ENCODE measurements around the gene IDH3B.

The IDH3B gene

GRCh38 chr20:2656471-2657117 is 7.4 kb downstream of the IDH3B start:
- no peak for DNase-seq (ENCODE audit: low read depth)

DNA sequence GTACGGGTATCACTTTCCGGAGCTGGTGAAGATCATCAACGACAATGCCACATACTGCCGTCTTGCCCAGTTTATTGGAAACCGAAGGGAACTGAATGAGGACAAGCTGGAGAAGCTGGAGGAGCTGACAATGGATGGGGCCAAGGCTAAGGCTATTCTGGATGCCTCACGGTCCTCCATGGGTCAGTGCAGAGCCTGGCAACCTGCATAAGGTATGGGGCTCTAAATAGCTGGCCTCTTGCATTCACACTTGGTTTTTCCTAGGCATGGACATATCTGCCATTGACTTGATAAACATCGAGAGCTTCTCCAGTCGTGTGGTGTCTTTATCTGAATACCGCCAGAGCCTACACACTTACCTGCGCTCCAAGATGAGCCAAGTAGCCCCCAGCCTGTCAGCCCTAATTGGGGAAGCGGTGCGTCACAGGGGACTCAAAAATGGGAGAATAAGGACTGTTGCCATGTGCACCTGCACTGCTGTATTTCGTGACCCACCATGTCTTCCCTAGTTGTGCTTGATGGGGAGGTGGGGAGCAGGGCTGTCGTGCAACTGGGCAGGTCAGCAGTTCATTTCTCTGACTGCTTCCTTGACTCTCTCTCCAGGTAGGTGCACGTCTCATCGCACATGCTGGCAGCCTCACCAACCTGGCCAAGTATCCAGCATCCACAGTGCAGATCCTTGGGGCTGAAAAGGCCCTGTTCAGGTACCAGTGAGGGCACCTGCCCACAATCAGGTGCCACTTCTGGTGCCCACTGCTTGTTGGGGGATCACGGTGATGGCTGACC is 8.5 kb downstream of the IDH3B start:
- DNase-seq (ENCODE audit: low read depth), result no peak

DNA sequence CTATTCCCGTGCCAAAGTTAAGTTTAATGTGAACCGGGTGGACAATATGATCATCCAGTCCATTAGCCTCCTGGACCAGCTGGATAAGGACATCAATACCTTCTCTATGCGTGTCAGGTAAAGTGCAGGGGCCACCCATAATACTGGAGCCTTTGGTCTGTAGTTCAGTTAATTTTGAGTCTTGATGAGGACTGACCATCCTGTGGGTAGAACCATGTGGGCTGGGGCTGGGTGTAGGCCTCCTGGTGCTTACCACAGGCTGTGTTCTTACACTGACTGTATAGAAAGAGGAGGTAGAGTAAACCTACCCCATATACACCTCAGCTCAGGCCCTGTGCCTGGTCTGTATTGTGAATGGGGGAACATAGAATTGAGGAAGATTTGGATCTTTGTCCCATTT is 9.2 kb downstream of the IDH3B start:
- DNase-seq (ENCODE audit: low read depth), result no peak

- DNase-seq (ENCODE audit: low read depth), result no peak
Observed at GRCh38 chr20:2654384-2654822, 9.6 kb downstream of the IDH3B start.

DNA sequence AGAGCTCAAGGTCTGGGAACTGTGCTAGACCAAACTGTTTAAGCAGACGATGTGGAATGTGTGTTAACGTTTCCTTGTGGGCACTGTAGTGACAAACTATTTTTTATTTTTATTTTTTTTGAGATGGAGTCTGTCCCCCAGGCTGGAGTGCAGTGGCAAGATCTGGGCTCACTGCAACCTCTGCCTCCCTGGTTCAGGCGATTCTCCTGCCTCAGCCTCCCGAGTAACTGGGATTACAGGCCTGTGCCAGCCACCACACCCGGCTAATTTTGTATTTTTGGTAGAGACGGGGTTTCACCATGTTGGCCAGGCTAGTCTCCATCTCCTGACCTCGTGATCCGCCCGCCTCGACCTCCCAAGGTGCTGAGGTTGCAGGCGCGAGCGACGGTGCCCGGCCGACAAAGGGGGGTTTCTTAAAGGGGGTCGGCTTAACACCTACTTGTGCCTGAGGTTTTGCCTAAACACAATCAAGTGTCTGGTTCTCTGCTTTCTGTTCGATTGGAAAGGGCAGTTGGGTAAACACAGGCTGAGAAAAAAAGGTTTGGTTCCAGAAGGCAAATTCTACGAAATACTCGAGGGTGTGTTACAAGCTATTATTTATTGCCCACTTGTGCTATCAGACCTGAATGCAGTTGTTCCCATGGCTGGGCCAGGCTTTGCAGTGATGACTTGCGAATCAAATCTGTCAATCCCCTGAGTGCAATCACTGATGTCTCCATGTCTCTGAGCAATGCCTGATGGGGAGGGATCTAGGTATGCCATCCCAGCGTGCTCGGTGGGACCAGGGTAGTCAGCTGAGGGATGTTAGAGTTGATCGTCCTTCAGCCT is 10.2 kb downstream of the IDH3B start:
- no peak for DNase-seq (ENCODE audit: low read depth)

GRCh38 chr20:2652724-2653555 is 11.1 kb downstream of the IDH3B start:
- DNase-seq (ENCODE audit: low read depth), result peak; percentile 39

DNA sequence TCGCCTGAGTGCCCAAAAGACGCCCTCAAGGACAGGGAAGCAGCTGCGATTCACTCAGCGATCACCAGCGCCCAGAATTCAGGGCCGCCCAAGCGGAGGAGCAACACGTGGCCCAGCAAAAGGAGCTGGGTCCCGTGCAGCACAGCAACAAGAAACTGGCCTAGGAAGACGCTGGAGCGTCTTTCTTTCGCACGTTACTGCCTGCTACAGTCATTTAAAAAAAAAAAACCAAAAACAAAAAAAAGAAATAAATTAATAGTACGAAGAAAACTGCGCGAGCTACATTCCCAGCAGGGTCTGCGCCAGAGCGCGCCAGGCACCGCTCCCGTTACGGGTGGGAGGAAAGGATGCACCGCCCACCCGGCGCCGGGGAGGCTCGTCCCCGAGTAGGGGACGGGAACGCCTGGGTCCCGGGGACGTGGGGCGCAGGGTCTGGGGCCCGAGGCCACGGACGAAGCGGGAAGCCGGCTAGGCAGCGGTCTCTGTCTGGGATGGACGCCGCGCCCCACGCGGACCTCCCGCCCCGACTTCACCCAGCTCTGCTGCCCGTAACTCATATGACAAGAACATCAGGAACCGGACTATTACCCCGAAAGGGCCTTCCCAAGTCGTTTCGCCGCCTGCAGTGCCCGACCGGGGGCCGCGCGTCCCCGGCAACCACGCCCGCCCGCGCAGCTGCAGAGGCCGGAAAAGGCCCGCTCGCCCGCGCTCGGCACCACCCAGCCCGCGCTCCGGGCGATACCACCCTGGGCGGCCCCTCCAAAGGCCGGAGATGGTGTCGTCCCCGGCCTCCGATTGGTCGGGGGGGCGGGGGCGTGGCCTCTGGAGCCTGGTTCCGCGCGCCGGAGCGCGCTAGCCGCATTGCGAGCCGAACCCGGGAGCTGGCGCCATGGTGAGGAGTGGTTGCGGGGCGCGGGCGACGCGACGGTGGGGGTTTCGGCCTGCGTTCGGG is 12.0 kb downstream of the IDH3B start, which contains the start of gene NOP56:
Gene NOP56, plus strand, starts transcription at position 861 of the 952 bp plus-strand sequence. Its CDS starts 29 bp downstream, at position 890.
- DNase-seq (ENCODE audit: low read depth), result peak; percentile 90

GRCh38 chr20:2643708-2644107 is 20.3 kb downstream of the IDH3B start:
- no peak for DNase-seq (ENCODE audit: low read depth)

DNA sequence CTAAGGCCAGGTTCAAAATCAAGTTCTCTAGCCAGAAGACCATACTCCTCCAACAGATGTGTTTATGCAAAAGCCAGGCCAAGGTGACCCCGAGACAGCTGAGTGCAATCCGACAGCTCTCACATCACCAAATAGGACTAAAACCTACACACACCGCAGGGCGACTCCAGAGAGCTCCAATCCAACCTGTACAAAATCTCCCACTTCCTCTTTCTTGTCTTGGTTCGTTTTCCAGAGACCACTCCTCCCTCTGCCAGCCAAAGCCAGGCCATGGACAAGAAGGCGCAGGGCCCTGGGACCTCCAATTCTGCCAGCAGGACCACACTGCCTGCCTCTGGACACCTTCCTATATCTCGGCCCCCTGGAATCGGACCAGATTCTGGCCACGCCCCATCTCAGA is 23.1 kb downstream of the IDH3B start:
- no peak for DNase-seq (ENCODE audit: low read depth)

- DNase-seq (ENCODE audit: low read depth), result no peak
Observed at GRCh38 chr20:2640260-2640659, 23.8 kb downstream of the IDH3B start.

- no peak for DNase-seq (ENCODE audit: low read depth)
Observed at GRCh38 chr20:2637246-2637645, 26.8 kb downstream of the IDH3B start.

GRCh38 chr20:2633381-2633780 is 30.6 kb downstream of the IDH3B start:
- no peak for DNase-seq (ENCODE audit: low read depth)

- DNase-seq (ENCODE audit: low read depth), result no peak
Observed at GRCh38 chr20:2631228-2631627, 32.8 kb downstream of the IDH3B start.

DNA sequence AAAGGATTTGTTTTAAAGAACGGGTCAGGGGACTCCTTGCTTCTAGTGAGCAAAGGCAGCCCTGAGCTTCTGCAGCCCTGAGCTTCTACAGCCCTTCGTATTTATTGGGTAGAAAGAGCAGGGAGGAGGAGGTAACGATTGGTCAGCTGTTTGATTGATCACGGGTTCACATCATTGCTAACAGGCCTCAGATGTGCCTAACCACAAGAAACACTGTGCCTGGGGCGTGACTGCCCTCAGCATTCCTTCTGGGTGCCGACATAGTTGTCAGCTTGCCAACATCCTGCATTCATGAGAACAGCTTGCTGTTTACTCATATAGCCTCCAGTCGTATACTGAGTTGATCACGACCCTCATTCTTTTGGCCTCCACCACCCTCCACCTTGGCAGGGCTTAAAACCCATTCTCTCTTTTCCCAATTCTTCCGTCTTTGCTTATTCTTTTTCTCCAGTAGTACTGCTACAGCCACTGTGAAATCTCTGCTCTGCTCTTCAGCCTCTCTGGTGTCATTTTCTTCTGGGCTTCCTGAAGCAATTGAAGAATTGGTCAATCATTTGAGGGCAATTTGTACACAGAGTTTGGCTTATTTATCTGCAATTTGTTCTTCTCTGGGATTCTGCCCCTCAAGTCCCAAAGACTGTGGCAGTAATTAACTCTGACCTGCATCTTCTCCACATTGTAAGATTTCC is 37.0 kb downstream of the IDH3B start:
- DNase-seq (ENCODE audit: low read depth), result no peak

DNA sequence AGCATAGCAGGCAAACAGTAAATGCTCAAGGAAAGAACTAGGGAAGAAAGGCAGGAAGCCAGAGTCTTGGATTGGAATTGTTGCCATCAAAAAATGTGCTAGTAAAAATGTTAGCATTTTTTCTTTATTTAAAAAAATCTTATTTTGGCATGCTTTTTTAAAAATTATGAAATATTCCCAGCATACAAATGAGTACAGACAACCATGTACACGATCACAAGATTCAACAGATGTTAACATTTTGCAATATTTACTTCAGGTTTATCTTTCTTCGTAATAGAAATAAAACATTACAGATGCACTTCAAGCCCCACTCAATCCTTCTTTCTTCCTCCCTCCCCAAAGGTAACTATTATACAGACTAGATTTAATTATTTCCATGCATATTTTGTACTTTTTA is 39.0 kb downstream of the IDH3B start:
- no peak for DNase-seq (ENCODE audit: low read depth)

DNA sequence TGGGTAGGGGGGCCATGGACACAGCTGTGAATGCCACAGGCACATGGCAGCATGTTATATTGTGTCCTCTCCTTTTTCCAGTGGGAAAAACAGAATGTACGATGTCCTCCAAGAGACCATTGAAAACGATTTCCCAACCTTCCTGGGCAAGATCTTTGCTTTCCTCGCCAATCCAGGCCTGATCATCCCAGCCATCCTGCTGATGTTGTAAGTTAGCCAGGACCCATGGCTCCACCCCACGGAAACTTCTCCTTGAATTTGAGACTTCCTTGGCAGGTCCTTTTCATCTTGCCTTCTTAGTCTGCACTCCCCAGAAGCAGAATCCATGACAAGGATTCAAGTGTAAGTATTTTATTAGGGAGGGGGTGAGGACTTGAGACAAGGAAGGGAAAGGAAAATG is 39.8 kb downstream of the IDH3B start:
- no peak for DNase-seq (ENCODE audit: low read depth)

DNA sequence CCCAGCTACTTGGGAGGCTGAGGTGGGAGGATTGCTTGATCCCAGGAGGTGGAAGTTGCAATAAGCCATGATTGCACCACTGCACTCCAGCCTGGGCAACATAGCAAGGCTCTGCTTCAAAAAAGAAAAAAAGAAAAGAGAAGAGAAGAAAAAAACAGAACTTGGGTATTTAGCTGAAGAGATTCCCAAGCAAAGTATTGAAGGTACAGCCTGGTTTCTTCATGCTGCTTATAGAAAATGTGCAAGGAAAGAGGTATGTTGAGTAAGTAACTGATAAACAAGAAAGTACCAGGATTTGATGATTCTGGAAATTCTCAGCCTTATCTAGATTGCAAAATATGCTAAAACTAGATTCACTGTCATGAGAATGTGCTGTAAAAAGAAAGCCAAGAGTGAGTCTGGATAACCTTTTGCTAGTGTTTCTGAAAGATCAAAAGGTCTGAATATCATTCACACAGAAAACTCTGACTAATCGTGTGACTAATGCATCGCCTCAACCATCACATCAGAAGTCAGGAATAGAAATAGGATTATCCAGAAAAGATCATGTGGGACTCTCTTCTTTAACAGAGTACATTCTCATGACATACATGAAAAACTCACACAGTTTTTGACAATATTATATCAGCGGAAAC is 43.9 kb downstream of the IDH3B start:
- no peak for DNase-seq (ENCODE audit: low read depth)

GRCh38 chr20:2619337-2619736 is 44.7 kb downstream of the IDH3B start:
- DNase-seq (ENCODE audit: low read depth), result no peak

GRCh38 chr20:2618815-2619214 is 45.2 kb downstream of the IDH3B start:
- DNase-seq (ENCODE audit: low read depth), result no peak
